HepG2 (cell line): ENCODE results near the gene MCF2L. TPM values are rescaled to one million over a fixed set of nuclear protein-coding genes. Genes with fewer than 3 reads are reported as not detected.

Experiments
- NFAT5 ChIP-seq: sonication (generic); formaldehyde crosslinking; IDR thresholded peaks from 2 replicates; pipeline ENCODE4 v1.4.0; 2020; ENCODE audit warnings: missing genetic modification reagents
- RARA ChIP-seq: IDR thresholded peaks from 2 replicates; pipeline ENCODE4 v1.6.1; 2016; ENCODE audit warnings: missing genetic modification reagents, missing compliant biosample characterization
- ZNF549 ChIP-seq: sonication (generic); formaldehyde crosslinking; IDR thresholded peaks from 2 replicates; pipeline ENCODE4 v1.5.0; 2020; ENCODE audit warnings: missing genetic modification reagents
- ZNF704 ChIP-seq: sonication (generic); formaldehyde crosslinking; IDR thresholded peaks from 2 replicates; pipeline ENCODE4 v1.8.1; 2023; ENCODE audit warnings: mild to moderate bottlenecking, inconsistent platforms, moderate library complexity, missing genetic modification reagents, borderline replicate concordance
- polyA plus RNA-seq, 8 experiments: library from polyadenylated mRNA; depleted of rRNA in 3 of 8; stranded (reverse) in 7 of 8; unstranded in 1 of 8; fragments of >200 nt; fragmentation: Illumina TruSeq in 4 of 8; extraction: Trizol in 4 of 8; gene quantifications; 2 replicates each; pipeline versions ENCODE4 v1.2.1 to v1.2.3, GENCODE V29; 2011 to 2016; ENCODE audit warnings: low read depth in 4 of 8, missing spikeins in 1 of 8, mixed read lengths in 1 of 8; ENCODE audit not compliant: insufficient read depth in 1 of 8
- total RNA-seq, 5 experiments: library from RNA; depleted of rRNA; stranded (reverse); fragments of >200 nt; fragmentation: Illumina TruSeq; extraction: Trizol; gene quantifications; 2 replicates each; pipeline ENCODE4 v1.2.3, GENCODE V29; 2016; ENCODE audit warnings: low read depth in 1 of 5

The MCF2L gene
- total and polyA plus RNA-seq, 2 of the 13 experiments (the other 11 are each of a cell fraction or from before 2014, with no cell fraction given) = 19.4 to 28.4 TPM

GRCh38 chr13:113124211-113124970 is 155.4 kb downstream of the MCF2L start (continued):
- TF ChIP-seq ZNF704 (CRISPR knock-in tag) (no peak), NFAT5 (CRISPR knock-in tag) (no peak), RARA (no peak), ZNF549 (no peak)
